C4-2B (cell line): ENCODE results near the gene TBCEL.

Source experiments
- ZFX ChIP-seq: fragments of 450-650 bp; IDR thresholded peaks from 2 replicates; pipeline ENCODE4 v1.6.1; 2017
- TF ChIP-seq, protein P1 (sequence below): fragments of 450-650 bp; conservative IDR thresholded peaks from 2 replicates; pipeline ENCODE4 v1.5.1; 2017; ENCODE audit warnings: mild to moderate bottlenecking

DNA sequence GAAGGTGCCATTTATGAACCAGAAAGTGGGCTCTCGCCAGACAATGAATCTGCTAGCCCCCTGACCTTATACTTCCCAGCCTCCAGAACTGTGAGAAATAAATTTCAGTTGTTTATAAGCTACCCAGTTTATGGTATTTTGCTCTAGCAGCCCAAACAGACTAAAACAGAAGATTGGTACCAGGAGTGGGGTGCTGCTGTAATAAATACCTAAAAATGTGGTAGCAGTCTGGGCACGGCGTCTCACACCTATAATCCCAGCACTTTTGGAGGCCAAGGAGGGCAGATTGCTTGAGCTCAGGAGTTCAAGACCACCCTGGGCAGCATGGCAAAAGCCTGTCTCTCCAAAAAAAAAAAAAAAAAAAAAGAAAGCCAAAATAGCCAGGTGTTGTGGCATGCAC, 98.4 kb downstream of the TBCEL start:
- TF ChIP-seq, protein P1, sequence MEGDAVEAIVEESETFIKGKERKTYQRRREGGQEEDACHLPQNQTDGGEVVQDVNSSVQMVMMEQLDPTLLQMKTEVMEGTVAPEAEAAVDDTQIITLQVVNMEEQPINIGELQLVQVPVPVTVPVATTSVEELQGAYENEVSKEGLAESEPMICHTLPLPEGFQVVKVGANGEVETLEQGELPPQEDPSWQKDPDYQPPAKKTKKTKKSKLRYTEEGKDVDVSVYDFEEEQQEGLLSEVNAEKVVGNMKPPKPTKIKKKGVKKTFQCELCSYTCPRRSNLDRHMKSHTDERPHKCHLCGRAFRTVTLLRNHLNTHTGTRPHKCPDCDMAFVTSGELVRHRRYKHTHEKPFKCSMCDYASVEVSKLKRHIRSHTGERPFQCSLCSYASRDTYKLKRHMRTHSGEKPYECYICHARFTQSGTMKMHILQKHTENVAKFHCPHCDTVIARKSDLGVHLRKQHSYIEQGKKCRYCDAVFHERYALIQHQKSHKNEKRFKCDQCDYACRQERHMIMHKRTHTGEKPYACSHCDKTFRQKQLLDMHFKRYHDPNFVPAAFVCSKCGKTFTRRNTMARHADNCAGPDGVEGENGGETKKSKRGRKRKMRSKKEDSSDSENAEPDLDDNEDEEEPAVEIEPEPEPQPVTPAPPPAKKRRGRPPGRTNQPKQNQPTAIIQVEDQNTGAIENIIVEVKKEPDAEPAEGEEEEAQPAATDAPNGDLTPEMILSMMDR = no peak
- no peak for TF ChIP-seq ZFX
